ENCODE measurements around the gene RAD9A. TPM values are rescaled to one million over a fixed set of nuclear protein-coding genes. Genes with fewer than 3 reads are reported as not detected.

RAD9A gene
- total RNA-seq, 1 donor from 2014 or later: 49.4 TPM

DNA sequence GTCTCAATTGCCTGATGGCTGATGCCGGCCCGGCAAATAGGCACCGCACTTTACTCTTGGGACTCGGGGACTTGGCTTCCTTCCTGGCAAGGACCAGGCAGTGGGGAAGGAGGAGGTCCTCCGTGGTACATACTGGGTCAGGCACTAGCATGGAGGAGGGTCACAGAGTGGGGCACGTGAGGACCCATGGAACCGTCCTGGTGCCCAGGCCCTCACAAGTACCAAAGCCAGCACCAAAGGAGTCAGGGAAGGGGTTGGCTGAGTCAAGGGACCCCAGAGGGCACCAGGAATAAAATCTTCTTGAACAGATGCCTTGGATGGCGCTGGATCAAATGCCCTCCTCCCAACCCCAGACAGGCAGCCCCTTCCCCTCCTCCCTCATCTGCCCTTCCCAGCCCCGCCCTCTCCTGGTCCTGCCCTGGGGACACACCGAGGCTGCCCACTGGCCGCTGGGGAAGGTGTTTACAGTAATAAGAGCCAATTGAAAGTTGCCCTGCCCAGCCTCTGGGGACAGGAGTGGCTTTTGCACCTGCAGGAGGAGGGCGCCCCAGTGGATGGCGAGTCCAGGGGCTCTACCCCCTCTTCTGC, 18.1 kb downstream of the RAD9A start:
- Mint-ChIP-seq H3K9me3 (no peaks in the 10 kb centered on the region), H3K36me3 (ENCODE audit: low read depth) (no peaks in the 10 kb centered on the region), H3K4me3 (no peak overlapping the region), H3K27ac (ENCODE audit: unreplicated experiment) (peak overlapping the region; percentile 90), H3K4me1 (peaks cover 17% of the 10 kb centered on the region), H3K27me3 (ENCODE audit: low read depth) (peaks cover 31% of the 10 kb centered on the region)
- TF ChIP-seq, protein P1, sequence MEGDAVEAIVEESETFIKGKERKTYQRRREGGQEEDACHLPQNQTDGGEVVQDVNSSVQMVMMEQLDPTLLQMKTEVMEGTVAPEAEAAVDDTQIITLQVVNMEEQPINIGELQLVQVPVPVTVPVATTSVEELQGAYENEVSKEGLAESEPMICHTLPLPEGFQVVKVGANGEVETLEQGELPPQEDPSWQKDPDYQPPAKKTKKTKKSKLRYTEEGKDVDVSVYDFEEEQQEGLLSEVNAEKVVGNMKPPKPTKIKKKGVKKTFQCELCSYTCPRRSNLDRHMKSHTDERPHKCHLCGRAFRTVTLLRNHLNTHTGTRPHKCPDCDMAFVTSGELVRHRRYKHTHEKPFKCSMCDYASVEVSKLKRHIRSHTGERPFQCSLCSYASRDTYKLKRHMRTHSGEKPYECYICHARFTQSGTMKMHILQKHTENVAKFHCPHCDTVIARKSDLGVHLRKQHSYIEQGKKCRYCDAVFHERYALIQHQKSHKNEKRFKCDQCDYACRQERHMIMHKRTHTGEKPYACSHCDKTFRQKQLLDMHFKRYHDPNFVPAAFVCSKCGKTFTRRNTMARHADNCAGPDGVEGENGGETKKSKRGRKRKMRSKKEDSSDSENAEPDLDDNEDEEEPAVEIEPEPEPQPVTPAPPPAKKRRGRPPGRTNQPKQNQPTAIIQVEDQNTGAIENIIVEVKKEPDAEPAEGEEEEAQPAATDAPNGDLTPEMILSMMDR (conservative IDR thresholded peaks at IDR 0.05): no peak
- DNase-seq (ENCODE audit: low read depth, low spot score): no peak

- H3K27me3 Mint-ChIP-seq (ENCODE audit: low read depth): peaks cover 36% of the 10 kb centered on the region
- DNase-seq (ENCODE audit: low read depth, low spot score): no peak
- H3K4me3 Mint-ChIP-seq: no peak overlapping the region
- H3K4me1 Mint-ChIP-seq: peaks cover 17% of the 10 kb centered on the region
- H3K27ac Mint-ChIP-seq (ENCODE audit: unreplicated experiment): peak overlapping the region; percentile 90
- TF ChIP-seq, protein P1 (conservative IDR thresholded peaks at IDR 0.05): no peak
- no peaks in the 10 kb centered on the region for H3K36me3 Mint-ChIP-seq (ENCODE audit: low read depth)
- no peaks in the 10 kb centered on the region for H3K9me3 Mint-ChIP-seq
Observed at GRCh38 chr11:67410369-67410831, 18.6 kb downstream of the RAD9A start.

- no peak for DNase-seq (ENCODE audit: low read depth, low spot score)
- no peaks in the 10 kb centered on the region for H3K9me3 Mint-ChIP-seq
- H3K4me1 Mint-ChIP-seq: peaks cover 18% of the 10 kb centered on the region
- TF ChIP-seq, protein P1 (conservative IDR thresholded peaks at IDR 0.05): no peak
- H3K4me3 Mint-ChIP-seq: peak overlapping the region; percentile 59
- no peaks in the 10 kb centered on the region for H3K36me3 Mint-ChIP-seq (ENCODE audit: low read depth)
- peaks cover 40% of the 10 kb centered on the region for H3K27me3 Mint-ChIP-seq (ENCODE audit: low read depth)
- H3K27ac Mint-ChIP-seq (ENCODE audit: unreplicated experiment): no peak overlapping the region
Observed at GRCh38 chr11:67410984-67411784, 19.4 kb downstream of the RAD9A start.

GRCh38 chr11:67411785-67412152, 20.0 kb downstream of the RAD9A start:
- TF ChIP-seq, protein P1 (conservative IDR thresholded peaks at IDR 0.05): no peak
- H3K4me3 Mint-ChIP-seq: no peak overlapping the region

GRCh38 chr11:67412495-67413179, 20.9 kb downstream of the RAD9A start:
- DNase-seq (ENCODE audit: low read depth, low spot score): no peak
- H3K27ac Mint-ChIP-seq (ENCODE audit: unreplicated experiment): no peak overlapping the region
- peaks cover 21% of the 10 kb centered on the region for H3K4me1 Mint-ChIP-seq
- H3K27me3 Mint-ChIP-seq (ENCODE audit: low read depth): peaks cover 47% of the 10 kb centered on the region
- TF ChIP-seq, protein P1 (conservative IDR thresholded peaks at IDR 0.05): no peak
- H3K9me3 Mint-ChIP-seq: no peaks in the 10 kb centered on the region
- no peak overlapping the region for H3K4me3 Mint-ChIP-seq
- no peaks in the 10 kb centered on the region for H3K36me3 Mint-ChIP-seq (ENCODE audit: low read depth)

More at GRCh38 chr11:67411785-67412152, 20.0 kb downstream of the RAD9A start:
- Mint-ChIP-seq H3K9me3 (no peaks in the 10 kb centered on the region), H3K27ac (ENCODE audit: unreplicated experiment) (no peak overlapping the region), H3K36me3 (ENCODE audit: low read depth) (no peaks in the 10 kb centered on the region), H3K4me1 (peaks cover 24% of the 10 kb centered on the region), H3K27me3 (ENCODE audit: low read depth) (peaks cover 46% of the 10 kb centered on the region)
- DNase-seq (ENCODE audit: low read depth, low spot score): no peak
